Loucy (cell line): ENCODE data around the gene PRSS56.

ENCODE experiments used
- H2AFZ ChIP-seq: fragments of 200-600 bp; sonication (generic); 2 replicates; pipeline ENCODE4 v1.6.0; 2016; ENCODE audit warnings: antibody characterized with exemption, mild to moderate bottlenecking, low read length, moderate library complexity
- H3F3A ChIP-seq: fragments of 200-600 bp; 2 replicates; pipeline ENCODE4 v1.6.0; 2016; ENCODE audit warnings: antibody characterized with exemption, low read depth, mild to moderate bottlenecking
- H3K27me3 ChIP-seq: fragments of 200-600 bp; sonication (generic); 2 replicates; pipeline ENCODE4 v1.6.1; 2014; ENCODE audit warnings: low read length, mild to moderate bottlenecking; ENCODE audit not compliant: insufficient read depth, poor library complexity, severe bottlenecking
- H3K36me3 ChIP-seq: fragments of 200-600 bp; sonication (generic); 2 replicates; pipeline ENCODE4 v1.6.1; 2016; ENCODE audit warnings: low read length; ENCODE audit not compliant: insufficient read depth
- H3K4me1 ChIP-seq: fragments of 200-600 bp; sonication (generic); 2 replicates; pipeline ENCODE4 v1.5.1; 2014; ENCODE audit warnings: low read length, mild to moderate bottlenecking; ENCODE audit not compliant: insufficient read depth, poor library complexity, severe bottlenecking
- H3K4me2 ChIP-seq: fragments of 200-600 bp; sonication (generic); 2 replicates; pipeline ENCODE4 v1.6.0; 2014; ENCODE audit warnings: antibody characterized with exemption, low read length, low read depth, mild to moderate bottlenecking; ENCODE audit not compliant: poor library complexity, severe bottlenecking
- H3K4me3 ChIP-seq: fragments of 200-600 bp; sonication (generic); 2 replicates; pipeline ENCODE4 v1.5.1; 2014; ENCODE audit warnings: low read length, mild to moderate bottlenecking, mixed read lengths; ENCODE audit not compliant: poor library complexity, severe bottlenecking
- H3K79me2 ChIP-seq: fragments of 200-600 bp; sonication (generic); 2 replicates; pipeline ENCODE4 v1.6.1; 2014; ENCODE audit warnings: low read length; ENCODE audit not compliant: insufficient read depth
- H3K9ac ChIP-seq: fragments of 200-600 bp; sonication (generic); 2 replicates; pipeline ENCODE4 v1.6.0; 2014; ENCODE audit warnings: mild to moderate bottlenecking, low read depth, low read length, moderate library complexity; ENCODE audit not compliant: poor library complexity, severe bottlenecking
- H3K9me2 ChIP-seq: fragments of 200-600 bp; sonication (generic); replicated peaks from 2 replicates; pipeline ENCODE4 v1.6.1; 2016; ENCODE audit warnings: low read depth, low read length, mixed read lengths
- H3K9me3 ChIP-seq: fragments of 200-600 bp; sonication (generic); 2 replicates; pipeline ENCODE4 v1.6.1; 2014; ENCODE audit warnings: mild to moderate bottlenecking, antibody characterized with exemption, low read length, low read depth; ENCODE audit not compliant: insufficient read depth
- H4K20me1 ChIP-seq: fragments of 200-600 bp; sonication (generic); 2 replicates; pipeline ENCODE4 v1.6.0; 2014; ENCODE audit warnings: antibody characterized with exemption, low read length, mild to moderate bottlenecking; ENCODE audit not compliant: insufficient read depth, poor library complexity, severe bottlenecking
- EZH2phosphoT487 ChIP-seq: fragments of 200-600 bp; IDR thresholded peaks from 2 replicates; pipeline ENCODE4 v1.6.1; 2018; ENCODE audit warnings: antibody characterized with exemption, mild to moderate bottlenecking, moderate library complexity, borderline replicate concordance
- TF ChIP-seq, protein P1 (sequence below): fragments of 200-600 bp; sonication (generic); conservative IDR thresholded peaks from 2 replicates; pipeline ENCODE4 v1.5.1; 2014; ENCODE audit warnings: mild to moderate bottlenecking, antibody characterized with exemption, low read length

PRSS56 gene

DNA sequence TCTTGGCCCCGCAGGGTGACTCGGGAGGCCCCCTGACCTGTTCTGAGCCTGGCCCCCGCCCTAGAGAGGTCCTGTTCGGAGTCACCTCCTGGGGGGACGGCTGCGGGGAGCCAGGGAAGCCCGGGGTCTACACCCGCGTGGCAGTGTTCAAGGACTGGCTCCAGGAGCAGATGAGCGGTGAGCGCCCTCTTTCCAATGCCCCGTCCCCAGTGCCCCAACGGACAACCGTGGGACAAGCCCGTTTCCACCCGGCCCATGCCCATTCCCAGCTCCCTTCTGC is 3.2 kb downstream of the PRSS56 start:
- H3K27me3 ChIP-seq: no peaks in the 10 kb centered on the region
- no peak overlapping the region for H3K9ac ChIP-seq
- H3K9me2 ChIP-seq: no peaks in the 10 kb centered on the region
- no peak overlapping the region for H3K4me3 ChIP-seq
- no peak overlapping the region for H2AFZ ChIP-seq
- H3K79me2 ChIP-seq: no peaks in the 10 kb centered on the region
- H3K4me1 ChIP-seq: no peaks in the 10 kb centered on the region
- TF ChIP-seq, protein P1, sequence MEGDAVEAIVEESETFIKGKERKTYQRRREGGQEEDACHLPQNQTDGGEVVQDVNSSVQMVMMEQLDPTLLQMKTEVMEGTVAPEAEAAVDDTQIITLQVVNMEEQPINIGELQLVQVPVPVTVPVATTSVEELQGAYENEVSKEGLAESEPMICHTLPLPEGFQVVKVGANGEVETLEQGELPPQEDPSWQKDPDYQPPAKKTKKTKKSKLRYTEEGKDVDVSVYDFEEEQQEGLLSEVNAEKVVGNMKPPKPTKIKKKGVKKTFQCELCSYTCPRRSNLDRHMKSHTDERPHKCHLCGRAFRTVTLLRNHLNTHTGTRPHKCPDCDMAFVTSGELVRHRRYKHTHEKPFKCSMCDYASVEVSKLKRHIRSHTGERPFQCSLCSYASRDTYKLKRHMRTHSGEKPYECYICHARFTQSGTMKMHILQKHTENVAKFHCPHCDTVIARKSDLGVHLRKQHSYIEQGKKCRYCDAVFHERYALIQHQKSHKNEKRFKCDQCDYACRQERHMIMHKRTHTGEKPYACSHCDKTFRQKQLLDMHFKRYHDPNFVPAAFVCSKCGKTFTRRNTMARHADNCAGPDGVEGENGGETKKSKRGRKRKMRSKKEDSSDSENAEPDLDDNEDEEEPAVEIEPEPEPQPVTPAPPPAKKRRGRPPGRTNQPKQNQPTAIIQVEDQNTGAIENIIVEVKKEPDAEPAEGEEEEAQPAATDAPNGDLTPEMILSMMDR: no peak
- TF ChIP-seq EZH2phosphoT487: no peak
- H3K4me2 ChIP-seq: no peak overlapping the region
- H3K36me3 ChIP-seq: no peaks in the 10 kb centered on the region
- no peaks in the 10 kb centered on the region for H3F3A ChIP-seq
- H4K20me1 ChIP-seq: no peaks in the 10 kb centered on the region
- H3K9me3 ChIP-seq: no peaks in the 10 kb centered on the region

GRCh38 chr2:232523682-232524597 is 3.8 kb downstream of the PRSS56 start:
- Histone ChIP-seq H3K9ac (no peak overlapping the region), H3K27me3 (no peaks in the 10 kb centered on the region), H3K9me3 (no peaks in the 10 kb centered on the region), H3K4me2 (no peak overlapping the region), H2AFZ (no peak overlapping the region), H3K9me2 (no peaks in the 10 kb centered on the region), H3K79me2 (no peaks in the 10 kb centered on the region), H3K4me3 (no peak overlapping the region), H3K36me3 (no peaks in the 10 kb centered on the region), H3K4me1 (peaks cover 5% of the 10 kb centered on the region), H3F3A (no peaks in the 10 kb centered on the region), H4K20me1 (no peaks in the 10 kb centered on the region)
- TF ChIP-seq, protein P1: no peak
- TF ChIP-seq EZH2phosphoT487: no peak

- H3K4me3 ChIP-seq: no peak overlapping the region
These were observed 4.6 kb downstream of the PRSS56 start for GRCh38 chr2:232524771-232525170.

More at GRCh38 chr2:232524771-232525170, 4.6 kb downstream of the PRSS56 start:
- no peaks in the 10 kb centered on the region for H3K36me3 ChIP-seq
- no peak overlapping the region for H3K4me2 ChIP-seq
- H2AFZ ChIP-seq: no peak overlapping the region
- no peaks in the 10 kb centered on the region for H3K27me3 ChIP-seq
- H3K9me3 ChIP-seq: no peaks in the 10 kb centered on the region
- H3K79me2 ChIP-seq: no peaks in the 10 kb centered on the region
- H3K9me2 ChIP-seq: no peaks in the 10 kb centered on the region
- no peak for TF ChIP-seq EZH2phosphoT487
- TF ChIP-seq, protein P1: no peak
- no peaks in the 10 kb centered on the region for H3F3A ChIP-seq
- no peak overlapping the region for H3K9ac ChIP-seq
- H3K4me1 ChIP-seq: peaks cover 7% of the 10 kb centered on the region
- no peaks in the 10 kb centered on the region for H4K20me1 ChIP-seq
